ENCODE data around the gene INSYN2B. TPM values are rescaled to one million over a fixed set of nuclear protein-coding genes. Genes with fewer than 3 reads are reported as not detected.

INSYN2B gene
- polyA plus RNA-seq, 1 donor (not counting 4 experiments of a cell fraction or from before 2014, with no cell fraction given) = 0.16 TPM

GRCh38 chr5:169827769-169828168 is 152.5 kb downstream of the INSYN2B start:
- H3K9ac ChIP-seq (ENCODE audit: control insufficient read depth, extremely low read depth, insufficient read depth, low read length) = no peak overlapping the region
- no peak overlapping the region for H3K27ac ChIP-seq (ENCODE audit: control insufficient read depth, insufficient read depth, low read length)
- no peak for FAIRE-seq
- H3K27me3 ChIP-seq (ENCODE audit: control insufficient read depth, extremely low read depth, insufficient read depth, low read length) = no peaks in the 10 kb centered on the region
- H3K36me3 ChIP-seq (ENCODE audit: control insufficient read depth in 2 of 2, extremely low read depth in 1 of 2, insufficient read depth in 2 of 2, low read length in 2 of 2) = no peaks in the 10 kb centered on the region
- no peak overlapping the region for H2AFZ ChIP-seq (ENCODE audit: control insufficient read depth, low read length)
- no peaks in the 10 kb centered on the region for H3K79me2 ChIP-seq (ENCODE audit: control insufficient read depth, insufficient read depth, low read length)
- H3K9me3 ChIP-seq (ENCODE audit: control insufficient read depth, low read depth, low read length) = no peaks in the 10 kb centered on the region
- H3K4me3 ChIP-seq (ENCODE audit: control insufficient read depth in 2 of 3, extremely low read depth in 1 of 3, insufficient read depth in 2 of 3, low read depth in 1 of 3, low read length in 3 of 3) = no peak overlapping the region
- dilution Hi-C loops (cut with MboI; ENCODE audit: extremely low pct_ligation_motif_present, low sequenced_read_pairs) = no loop called here
- TF ChIP-seq EZH2 (IDR thresholded peaks at IDR 0.05; ENCODE audit: low read length) (no peak), CTCF (optimal IDR thresholded peaks at IDR 0.05 in 1 of 3, IDR thresholded peaks at IDR 0.05 in 1 of 3, conservative IDR thresholded peaks at IDR 0.05 in 1 of 3; ENCODE audit: extremely low read depth in 1 of 3, insufficient read depth in 2 of 3, low read length in 3 of 3) (no peak)
- H4K20me1 ChIP-seq (ENCODE audit: control insufficient read depth, extremely low read depth, insufficient read depth, low read length) = no peaks in the 10 kb centered on the region
- DNase-seq (ENCODE audit: low read depth, low spot score) = no peak
- no peak overlapping the region for H3K4me2 ChIP-seq (ENCODE audit: control insufficient read depth, extremely low read depth, insufficient read depth, low read depth, low read length)
- H3K9me1 ChIP-seq (ENCODE audit: control insufficient read depth, extremely low read depth, insufficient read depth, low read length) = no peaks in the 10 kb centered on the region
- peaks cover 3% of the 10 kb centered on the region for H3K4me1 ChIP-seq (ENCODE audit: control insufficient read depth, extremely low read depth, insufficient read depth, low read length)

- Histone ChIP-seq H3K4me2 (ENCODE audit: control insufficient read depth, extremely low read depth, insufficient read depth, low read depth, low read length) (no peak overlapping the region), H3K27me3 (ENCODE audit: control insufficient read depth, extremely low read depth, insufficient read depth, low read length) (no peaks in the 10 kb centered on the region), H3K9me1 (ENCODE audit: control insufficient read depth, extremely low read depth, insufficient read depth, low read length) (no peaks in the 10 kb centered on the region), H2AFZ (ENCODE audit: control insufficient read depth, low read length) (no peak overlapping the region), H3K4me1 (ENCODE audit: control insufficient read depth, extremely low read depth, insufficient read depth, low read length) (peaks cover 3% of the 10 kb centered on the region), H3K9me3 (ENCODE audit: control insufficient read depth, low read depth, low read length) (no peaks in the 10 kb centered on the region), H3K4me3 (ENCODE audit: control insufficient read depth in 2 of 3, extremely low read depth in 1 of 3, insufficient read depth in 2 of 3, low read depth in 1 of 3, low read length in 3 of 3) (no peak overlapping the region), H3K36me3 (ENCODE audit: control insufficient read depth in 2 of 2, extremely low read depth in 1 of 2, insufficient read depth in 2 of 2, low read length in 2 of 2) (no peaks in the 10 kb centered on the region), H3K27ac (ENCODE audit: control insufficient read depth, insufficient read depth, low read length) (no peak overlapping the region), H3K79me2 (ENCODE audit: control insufficient read depth, insufficient read depth, low read length) (no peaks in the 10 kb centered on the region), H4K20me1 (ENCODE audit: control insufficient read depth, extremely low read depth, insufficient read depth, low read length) (no peaks in the 10 kb centered on the region), H3K9ac (ENCODE audit: control insufficient read depth, extremely low read depth, insufficient read depth, low read length) (no peak overlapping the region)
- FAIRE-seq (no peak), DNase-seq (ENCODE audit: low read depth, low spot score) (no peak)
- TF ChIP-seq CTCF (optimal IDR thresholded peaks at IDR 0.05 in 1 of 3, IDR thresholded peaks at IDR 0.05 in 1 of 3, conservative IDR thresholded peaks at IDR 0.05 in 1 of 3; ENCODE audit: extremely low read depth in 1 of 3, insufficient read depth in 2 of 3, low read length in 3 of 3) (peak in 2 of 3 experiments; percentile 20 to 23), EZH2 (IDR thresholded peaks at IDR 0.05; ENCODE audit: low read length) (no peak)
- dilution Hi-C loops (cut with MboI; ENCODE audit: extremely low pct_ligation_motif_present, low sequenced_read_pairs) = no loop called here
These were observed 153.7 kb downstream of the INSYN2B start for GRCh38 chr5:169826618-169827017.
